Measurements from ENCODE around the gene ITGA11. TPM values are rescaled to one million over a fixed set of nuclear protein-coding genes. Genes with fewer than 3 reads are reported as not detected.
A peak's percentile ranks its signal among the peaks of the same experiment; 100 is the strongest.

The ITGA11 gene
- total RNA-seq, 1 donor from 2014 or later = 0.22 TPM

DNA sequence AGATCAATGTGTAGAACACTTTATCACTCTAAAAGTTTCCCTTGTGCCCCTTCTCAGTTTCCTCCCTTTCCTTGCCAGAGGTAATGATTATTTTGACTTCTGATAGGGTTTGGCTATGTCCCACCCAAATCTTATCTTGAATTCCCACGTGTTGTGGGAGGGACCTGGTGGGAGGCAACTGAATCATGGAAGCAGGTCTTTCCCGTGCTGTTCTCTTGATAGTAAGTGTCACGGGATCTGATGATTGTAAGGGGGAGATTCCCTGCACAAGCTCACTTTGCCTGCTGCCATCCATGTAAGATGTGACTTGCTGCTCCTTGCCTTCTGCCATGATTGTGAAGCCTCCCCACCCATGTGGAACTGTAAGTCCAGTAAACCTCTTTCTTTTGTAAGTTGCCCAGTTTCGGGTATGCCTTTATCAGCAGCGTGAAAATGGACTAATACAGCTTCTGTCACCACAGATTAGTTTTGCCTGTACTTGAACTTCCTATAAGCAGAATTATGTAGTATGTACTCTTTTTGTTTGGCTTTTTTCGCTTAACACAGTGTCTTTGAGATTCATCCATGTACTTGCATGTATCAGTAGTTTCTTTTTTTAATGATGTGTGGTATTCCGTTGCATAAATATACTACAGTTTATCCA is 147.2 kb downstream of the ITGA11 start:
- Mint-ChIP-seq H3K36me3 (ENCODE audit: unreplicated experiment) (peaks cover 10% of the 10 kb centered on the region), H3K9me3 (ENCODE audit: unreplicated experiment) (no peaks in the 10 kb centered on the region), H3K27me3 (ENCODE audit: unreplicated experiment) (peaks cover 3% of the 10 kb centered on the region), H3K27ac (ENCODE audit: unreplicated experiment) (no peak overlapping the region), H3K4me3 (ENCODE audit: unreplicated experiment) (no peak overlapping the region), H3K4me1 (ENCODE audit: low read depth, unreplicated experiment) (peaks cover 20% of the 10 kb centered on the region)
- no peak for DNase-seq
- TF ChIP-seq CTCF (IDR thresholded peaks at IDR 0.05; ENCODE audit: partially characterized antibody, unreplicated experiment) = no peak

DNA sequence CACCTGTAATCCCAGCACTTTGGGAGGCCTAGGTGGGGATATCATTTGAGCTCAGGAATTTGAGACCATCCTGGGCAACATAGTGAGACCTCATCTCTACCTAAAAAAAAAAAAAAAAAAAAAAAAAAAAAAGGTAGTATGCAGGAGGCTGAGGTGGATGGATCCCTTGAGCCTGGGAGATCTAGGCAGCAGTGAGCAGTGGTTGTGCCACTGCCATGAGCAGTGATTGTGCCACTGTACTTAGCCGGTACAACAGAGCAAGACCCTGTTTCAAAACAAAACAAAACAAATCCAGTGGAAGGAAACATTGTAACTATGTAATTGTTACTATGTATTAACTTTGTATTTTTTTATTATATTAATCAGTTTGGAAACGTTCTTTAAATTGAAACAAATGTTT is 148.6 kb downstream of the ITGA11 start:
- H3K27me3 Mint-ChIP-seq (ENCODE audit: unreplicated experiment) = peaks cover 5% of the 10 kb centered on the region
- H3K4me1 Mint-ChIP-seq (ENCODE audit: low read depth, unreplicated experiment) = peaks cover 20% of the 10 kb centered on the region
- H3K27ac Mint-ChIP-seq (ENCODE audit: unreplicated experiment) = no peak overlapping the region
- no peak overlapping the region for H3K4me3 Mint-ChIP-seq (ENCODE audit: unreplicated experiment)
- no peak for TF ChIP-seq CTCF (IDR thresholded peaks at IDR 0.05; ENCODE audit: partially characterized antibody, unreplicated experiment)
- no peak for DNase-seq
- peaks cover 10% of the 10 kb centered on the region for H3K36me3 Mint-ChIP-seq (ENCODE audit: unreplicated experiment)
- peaks cover 2% of the 10 kb centered on the region for H3K9me3 Mint-ChIP-seq (ENCODE audit: unreplicated experiment)

- no peak for DNase-seq
- H3K36me3 Mint-ChIP-seq (ENCODE audit: unreplicated experiment) = peaks cover 10% of the 10 kb centered on the region
- peaks cover 9% of the 10 kb centered on the region for H3K27me3 Mint-ChIP-seq (ENCODE audit: unreplicated experiment)
- H3K27ac Mint-ChIP-seq (ENCODE audit: unreplicated experiment) = peak overlapping the region; percentile 85
- peaks cover 11% of the 10 kb centered on the region for H3K9me3 Mint-ChIP-seq (ENCODE audit: unreplicated experiment)
- peak overlapping the region; percentile 89 for H3K4me3 Mint-ChIP-seq (ENCODE audit: unreplicated experiment)
- no peak for TF ChIP-seq CTCF (IDR thresholded peaks at IDR 0.05; ENCODE audit: partially characterized antibody, unreplicated experiment)
- peaks cover 27% of the 10 kb centered on the region for H3K4me1 Mint-ChIP-seq (ENCODE audit: low read depth, unreplicated experiment)
Measured at GRCh38 chr15:68281008-68281407, 151.0 kb downstream of the ITGA11 start.

GRCh38 chr15:68279779-68280753 is 151.9 kb downstream of the ITGA11 start:
- Mint-ChIP-seq H3K27ac (ENCODE audit: unreplicated experiment) (peak overlapping the region; percentile 85), H3K27me3 (ENCODE audit: unreplicated experiment) (peaks cover 11% of the 10 kb centered on the region), H3K9me3 (ENCODE audit: unreplicated experiment) (peaks cover 11% of the 10 kb centered on the region), H3K4me3 (ENCODE audit: unreplicated experiment) (peak overlapping the region; percentile 89), H3K36me3 (ENCODE audit: unreplicated experiment) (peaks cover 6% of the 10 kb centered on the region), H3K4me1 (ENCODE audit: low read depth, unreplicated experiment) (peaks cover 23% of the 10 kb centered on the region)
- no peak for DNase-seq
- no peak for TF ChIP-seq CTCF (IDR thresholded peaks at IDR 0.05; ENCODE audit: partially characterized antibody, unreplicated experiment)
